PC-9 (cell line): Measurements from ENCODE around the gene SMARCAD1. TPM values are rescaled to one million over a fixed set of nuclear protein-coding genes. Genes with fewer than 3 reads are reported as not detected.

Experiments
- BruUV-seq: library from RNA; stranded (reverse); fragments of 400-500 nt; replicated peaks from 2 replicates; lab custom pipeline; 2021; lab: Mats Ljungman, UMichigan
- CTCF ChIA-PET: fragments of 300-600 bp; sonication (Branson Sonifier 250); formaldehyde crosslinking; loops from one replicate; lab custom pipeline; 2022; ENCODE audit warnings: antibody characterized with exemption; lab: Charles Lee
- POLR2A ChIA-PET: fragments of 300-600 bp; sonication (Branson Sonifier 250); formaldehyde crosslinking; loops from one replicate; lab custom pipeline; 2022; ENCODE audit warnings: antibody characterized with exemption; ENCODE audit not compliant: unreplicated experiment; lab: Charles Lee
- DNase-seq, 2 experiments: peaks; one replicate each; pipeline versions ENCODE4 v3.0.0 to v3.0.0-alpha.2; 2015 to 2022; ENCODE audit warnings: mixed read lengths in 1 of 2
- H2AFZ ChIP-seq: fragments of 200-600 bp; sonication (generic); 2 replicates; pipeline ENCODE4 v1.8.1; 2017; ENCODE audit warnings: antibody characterized with exemption
- H3F3A ChIP-seq: fragments of 200-600 bp; sonication (generic); 2 replicates; pipeline ENCODE4 v1.8.1; 2017; ENCODE audit warnings: antibody characterized with exemption, mild to moderate bottlenecking, low read depth; ENCODE audit not compliant: insufficient read depth
- H3K27ac ChIP-seq: fragments of 200-600 bp; sonication (generic); 2 replicates; pipeline ENCODE4 v1.6.1; 2016; ENCODE audit warnings: mixed run types
- H3K27me3 ChIP-seq: fragments of 200-600 bp; sonication (generic); 2 replicates; pipeline ENCODE4 v1.6.1; 2016; ENCODE audit warnings: low read depth, mixed run types; ENCODE audit not compliant: insufficient read depth
- H3K36me3 ChIP-seq: fragments of 200-600 bp; sonication (generic); 2 replicates; pipeline ENCODE4 v1.6.1; 2016; ENCODE audit warnings: low read depth, mixed run types
- H3K4me1 ChIP-seq: fragments of 200-600 bp; sonication (generic); replicated peaks from 2 replicates; pipeline ENCODE4 v1.6.1; 2016; ENCODE audit warnings: mixed run types; ENCODE audit not compliant: insufficient read depth
- H3K4me2 ChIP-seq: fragments of 200-600 bp; sonication (generic); 2 replicates; pipeline ENCODE4 v1.6.1; 2017; ENCODE audit warnings: mixed run types
- H3K4me3 ChIP-seq: fragments of 200-600 bp; sonication (generic); 2 replicates; pipeline ENCODE4 v1.6.1; 2016; ENCODE audit warnings: mixed run types
- H3K79me2 ChIP-seq: fragments of 200-600 bp; sonication (generic); 2 replicates; pipeline ENCODE4 v1.6.1; 2017; ENCODE audit warnings: low read depth, mixed run types
- H3K9me2 ChIP-seq: fragments of 200-600 bp; sonication (generic); 2 replicates; pipeline ENCODE4 v1.8.1; 2017; ENCODE audit warnings: mild to moderate bottlenecking; ENCODE audit not compliant: insufficient read depth
- H3K9me3 ChIP-seq: fragments of 200-600 bp; sonication (generic); 2 replicates; pipeline ENCODE4 v1.8.1; 2016; ENCODE audit warnings: low read depth; ENCODE audit not compliant: insufficient read depth
- H4K20me1 ChIP-seq: fragments of 200-600 bp; sonication (generic); 2 replicates; pipeline ENCODE4 v1.8.1; 2017; ENCODE audit not compliant: insufficient read depth
- CTCF ChIP-seq: fragments of 200-600 bp; sonication (generic); conservative IDR thresholded peaks from 2 replicates; pipeline ENCODE4 v1.6.1; 2017; ENCODE audit warnings: mixed run types, antibody characterized with exemption, mild to moderate bottlenecking, moderate library complexity
- EZH2 ChIP-seq: fragments of 200-600 bp; sonication (generic); IDR thresholded peaks from 2 replicates; pipeline ENCODE4 v1.8.0; 2017; ENCODE audit warnings: antibody characterized with exemption, low read depth
- intact Hi-C: fragments of 100-400 bp; cut with micrococcal nuclease; formaldehyde crosslinking; loops from one replicate; pipeline ENCODE4 v1.10.0; 2022; ENCODE audit not compliant: unreplicated experiment
- total RNA-seq: library from RNA; stranded (reverse); gene quantifications from 2 replicates; pipeline ENCODE4 v1.2.3, GENCODE V29; 2021

SMARCAD1 gene
- total RNA-seq, 1 experiment from 2014 or later, result 17.1 TPM

- no peak overlapping the region for H2AFZ ChIP-seq
- no peak overlapping the region for H3K4me2 ChIP-seq
- BruUV-seq, result no TSS peak
- TF ChIP-seq EZH2, result no peak
- TF ChIP-seq CTCF, result no peak
- no peaks in the 10 kb centered on the region for H3K27me3 ChIP-seq
- no peaks in the 10 kb centered on the region for H3K36me3 ChIP-seq
- no peak for DNase-seq
- no peaks in the 10 kb centered on the region for H3K9me2 ChIP-seq
- H3K27ac ChIP-seq, result no peak overlapping the region
- no peaks in the 10 kb centered on the region for H3F3A ChIP-seq
- no peak overlapping the region for H3K4me3 ChIP-seq
- CTCF ChIA-PET, result no interaction called here
- intact Hi-C loops, result no loop called here
- no peaks in the 10 kb centered on the region for H3K4me1 ChIP-seq
- POLR2A ChIA-PET, result no interaction called here
- H3K79me2 ChIP-seq, result no peaks in the 10 kb centered on the region
- no peaks in the 10 kb centered on the region for H4K20me1 ChIP-seq
- H3K9me3 ChIP-seq, result no peaks in the 10 kb centered on the region
Observed at GRCh38 chr4:94262163-94263016, 54.7 kb downstream of the SMARCAD1 start.

GRCh38 chr4:94267037-94267436 is 59.4 kb downstream of the SMARCAD1 start:
- no TSS peak for BruUV-seq
- Histone ChIP-seq H3F3A (no peaks in the 10 kb centered on the region), H4K20me1 (no peaks in the 10 kb centered on the region), H3K4me1 (no peaks in the 10 kb centered on the region), H3K36me3 (no peaks in the 10 kb centered on the region), H3K9me3 (no peaks in the 10 kb centered on the region), H3K27me3 (no peaks in the 10 kb centered on the region), H3K27ac (no peak overlapping the region), H2AFZ (no peak overlapping the region), H3K4me3 (no peak overlapping the region), H3K79me2 (no peaks in the 10 kb centered on the region), H3K9me2 (no peaks in the 10 kb centered on the region), H3K4me2 (no peak overlapping the region)
- ChIA-PET CTCF (no interaction called here), POLR2A (no interaction called here)
- no peak for DNase-seq
- intact Hi-C loops, result no loop called here
- no peak for TF ChIP-seq EZH2
- TF ChIP-seq CTCF, result no peak

GRCh38 chr4:94271248-94271647 is 63.6 kb downstream of the SMARCAD1 start:
- H3K4me1 ChIP-seq, result no peaks in the 10 kb centered on the region
- H3K27me3 ChIP-seq, result no peaks in the 10 kb centered on the region
- no peak for DNase-seq
- H2AFZ ChIP-seq, result no peak overlapping the region
- no TSS peak for BruUV-seq
- no peaks in the 10 kb centered on the region for H3K36me3 ChIP-seq
- TF ChIP-seq CTCF (no peak), EZH2 (no peak)
- H3K9me2 ChIP-seq, result no peaks in the 10 kb centered on the region
- no peak overlapping the region for H3K4me3 ChIP-seq
- H3K9me3 ChIP-seq, result no peaks in the 10 kb centered on the region
- intact Hi-C loops, result no loop called here
- H3F3A ChIP-seq, result no peaks in the 10 kb centered on the region
- POLR2A ChIA-PET, result no interaction called here
- H4K20me1 ChIP-seq, result no peaks in the 10 kb centered on the region
- no peaks in the 10 kb centered on the region for H3K79me2 ChIP-seq
- CTCF ChIA-PET, result no interaction called here
- H3K4me2 ChIP-seq, result no peak overlapping the region
- H3K27ac ChIP-seq, result no peak overlapping the region
